Thyroid gland (tissue), 4 donors: Measurements from ENCODE around the gene C11orf52. TPM values are rescaled to one million over a fixed set of nuclear protein-coding genes. Genes with fewer than 3 reads are reported as not detected.

ENCODE experiments used
- DNase-seq, 2 donors: peaks; one replicate each; pipeline ENCODE4 v3.0.0-alpha.2; 2019
- H3K27ac ChIP-seq, 3 donors: fragments of 200-600 bp; sonication (generic); 1 replicate in 2 of 3; 2 replicates in 1 of 3; pipeline ENCODE4 v1.5.1; 2016 to 2019; ENCODE audit warnings: mild to moderate bottlenecking in 1 of 3, moderate library complexity in 1 of 3
- H3K27me3 ChIP-seq: fragments of 200-600 bp; sonication (generic); one replicate; pipeline ENCODE4 v1.5.1; 2019
- H3K36me3 ChIP-seq, 2 donors: fragments of 200-600 bp; sonication (generic); one replicate each; pipeline ENCODE4 v1.5.1; 2016 to 2019
- H3K4me1 ChIP-seq, 2 donors: fragments of 200-600 bp; sonication (generic); one replicate each; pipeline ENCODE4 v1.5.1; 2017 to 2019
- H3K4me3 ChIP-seq, 3 donors: fragments of 200-600 bp; sonication (generic); replicated peaks in 1 of 3; 1 replicate in 2 of 3; 2 replicates in 1 of 3; pipeline ENCODE4 v1.5.1; 2016; ENCODE audit warnings: mild to moderate bottlenecking in 1 of 3
- H3K9me3 ChIP-seq: fragments of 200-600 bp; sonication (generic); one replicate; pipeline ENCODE4 v1.5.1; 2017
- POLR2A ChIP-seq, 2 donors: fragments of 450-650 bp; IDR thresholded peaks; one replicate each; pipeline ENCODE4 v1.6.1; 2017; ENCODE audit warnings: antibody characterized with exemption in 2 of 2, mild to moderate bottlenecking in 2 of 2, moderate library complexity in 1 of 2
- WGBS, 2 donors: methylation state at CpG; one replicate each; pipeline ENCODE4 v1.1.5; 2017; 5-methylcytosine and 5-hydroxymethylcytosine counted together
- intact Hi-C: fragments of 100-400 bp; cut with DNase I; formaldehyde crosslinking; loops from one replicate; pipeline ENCODE4 v1.15.1; 2023
- total RNA-seq, 4 donors: library from RNA; depleted of rRNA; stranded (reverse); fragments of >200 nt; gene quantifications; one replicate each; pipeline ENCODE4 v1.2.3, GENCODE V29; 2016
- TF ChIP-seq, protein P1 (sequence below), 6 experiments: fragments of 200-600 bp in 3 of 6; fragments of 450-650 bp in 3 of 6; sonication (generic) in 3 of 6; IDR thresholded peaks; one replicate each; pipeline ENCODE4 v1.5.1; 2016 to 2019; ENCODE audit warnings: antibody characterized with exemption in 6 of 6, mild to moderate bottlenecking in 2 of 6, inconsistent platforms in 1 of 6, moderate library complexity in 1 of 6

The C11orf52 gene
- total RNA-seq, 4 donors from 2014 or later, result 21.7 to 33.4 (median 24.9) TPM

DNA sequence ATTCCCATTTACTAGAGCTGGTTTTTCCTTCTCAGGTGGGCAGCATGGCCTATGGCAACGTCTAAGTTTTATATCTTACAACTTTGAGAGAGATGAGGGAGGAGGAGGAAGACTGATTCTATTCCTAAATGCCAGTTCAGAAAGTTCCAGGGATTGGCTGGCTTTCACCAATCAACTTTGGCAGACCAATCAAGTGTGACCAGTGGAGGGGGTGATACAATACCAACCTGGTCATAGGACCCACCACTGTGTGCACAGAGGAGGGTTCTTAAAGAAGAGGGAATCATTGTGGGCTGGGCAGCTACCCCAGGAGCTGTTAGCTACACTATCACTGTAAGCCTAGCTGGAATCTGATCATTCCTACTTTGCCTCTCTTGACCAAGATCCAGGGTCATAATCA, 26.5 kb downstream of the C11orf52 start:
- Histone ChIP-seq H3K27me3 (no peaks in the 10 kb centered on the region), H3K9me3 (no peaks in the 10 kb centered on the region), H3K4me3 (no peak overlapping the region), H3K36me3 (no peaks in the 10 kb centered on the region), H3K27ac (peak overlapping the region; percentile 48 to 91 (median 80)), H3K4me1 (peaks cover 23 to 37% of the 10 kb centered on the region in 2 donors)
- intact Hi-C loops, result no loop called here
- TF ChIP-seq, protein P1, sequence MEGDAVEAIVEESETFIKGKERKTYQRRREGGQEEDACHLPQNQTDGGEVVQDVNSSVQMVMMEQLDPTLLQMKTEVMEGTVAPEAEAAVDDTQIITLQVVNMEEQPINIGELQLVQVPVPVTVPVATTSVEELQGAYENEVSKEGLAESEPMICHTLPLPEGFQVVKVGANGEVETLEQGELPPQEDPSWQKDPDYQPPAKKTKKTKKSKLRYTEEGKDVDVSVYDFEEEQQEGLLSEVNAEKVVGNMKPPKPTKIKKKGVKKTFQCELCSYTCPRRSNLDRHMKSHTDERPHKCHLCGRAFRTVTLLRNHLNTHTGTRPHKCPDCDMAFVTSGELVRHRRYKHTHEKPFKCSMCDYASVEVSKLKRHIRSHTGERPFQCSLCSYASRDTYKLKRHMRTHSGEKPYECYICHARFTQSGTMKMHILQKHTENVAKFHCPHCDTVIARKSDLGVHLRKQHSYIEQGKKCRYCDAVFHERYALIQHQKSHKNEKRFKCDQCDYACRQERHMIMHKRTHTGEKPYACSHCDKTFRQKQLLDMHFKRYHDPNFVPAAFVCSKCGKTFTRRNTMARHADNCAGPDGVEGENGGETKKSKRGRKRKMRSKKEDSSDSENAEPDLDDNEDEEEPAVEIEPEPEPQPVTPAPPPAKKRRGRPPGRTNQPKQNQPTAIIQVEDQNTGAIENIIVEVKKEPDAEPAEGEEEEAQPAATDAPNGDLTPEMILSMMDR (IDR thresholded peaks at IDR 0.05), result no peak
- TF ChIP-seq POLR2A (IDR thresholded peaks at IDR 0.05), result peak in 1 of 2 donors; percentile 30
- peak; percentile 38 to 60 for DNase-seq
- WGBS, 2 donors, result 24 to 31% methylated on average over 1 of the region's 1 CpG

DNA sequence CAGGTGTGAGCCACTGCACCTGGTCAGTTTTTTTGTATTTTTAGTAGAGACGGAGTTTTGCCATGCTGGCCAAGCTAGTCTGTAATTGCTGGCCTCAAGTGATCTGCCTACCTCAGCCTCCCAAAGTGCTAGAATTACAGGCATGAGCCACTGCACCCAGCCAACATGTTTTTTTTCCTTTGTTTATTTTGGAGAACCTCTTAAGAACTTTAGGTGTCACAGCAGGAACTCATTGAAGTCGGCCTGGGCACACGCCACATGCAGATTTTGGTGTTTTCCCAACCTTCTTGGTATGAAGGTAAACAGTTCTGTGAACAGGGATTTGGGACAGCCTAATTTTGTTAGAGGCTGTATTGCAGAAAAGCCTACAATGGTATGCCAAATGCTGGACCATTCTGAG, 27.8 kb downstream of the C11orf52 start:
- Histone ChIP-seq H3K4me1 (peaks cover 23 to 37% of the 10 kb centered on the region in 2 donors), H3K4me3 (no peak overlapping the region), H3K9me3 (no peaks in the 10 kb centered on the region), H3K36me3 (no peaks in the 10 kb centered on the region), H3K27me3 (no peaks in the 10 kb centered on the region), H3K27ac (peak overlapping the region; percentile 48 to 91 (median 80))
- DNase-seq, result peak; percentile 69 to 70
- intact Hi-C loops, result no loop called here
- WGBS, 2 donors, result 23 to 32% methylated on average over 3 of the region's 3 CpGs
- TF ChIP-seq, protein P1 (IDR thresholded peaks at IDR 0.05), result no peak
- TF ChIP-seq POLR2A (IDR thresholded peaks at IDR 0.05), result peak in 1 of 2 donors; percentile 9

DNA sequence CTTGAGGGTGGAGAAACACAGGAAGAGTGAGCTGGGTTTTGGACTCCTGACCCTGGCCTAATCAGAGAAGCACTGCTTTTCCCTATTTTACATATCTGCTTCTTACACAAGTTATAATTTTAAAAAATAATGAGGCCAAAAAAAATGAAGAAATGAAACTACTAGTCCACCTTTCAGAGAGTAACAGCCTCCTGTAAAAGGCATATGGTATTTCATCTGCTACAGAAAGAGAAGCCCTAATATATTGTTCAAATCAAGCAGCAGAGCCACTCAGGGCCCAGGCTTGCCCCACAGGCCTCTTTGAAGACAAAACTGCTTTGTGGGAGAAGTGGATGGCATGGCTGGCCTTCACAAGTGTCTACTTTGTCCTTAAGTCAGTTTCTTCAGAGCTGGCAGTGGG, 28.4 kb downstream of the C11orf52 start:
- no peak for DNase-seq
- no peak overlapping the region for H3K4me3 ChIP-seq
- no peak for TF ChIP-seq POLR2A (IDR thresholded peaks at IDR 0.05)
- TF ChIP-seq, protein P1 (IDR thresholded peaks at IDR 0.05), result no peak
- H3K27ac ChIP-seq, result peak overlapping the region; percentile 44 to 91 (median 80)
- intact Hi-C loops, result no loop called here
- no peaks in the 10 kb centered on the region for H3K36me3 ChIP-seq
- peaks cover 23 to 37% of the 10 kb centered on the region in 2 donors for H3K4me1 ChIP-seq
- no peaks in the 10 kb centered on the region for H3K27me3 ChIP-seq
- no peaks in the 10 kb centered on the region for H3K9me3 ChIP-seq

DNA sequence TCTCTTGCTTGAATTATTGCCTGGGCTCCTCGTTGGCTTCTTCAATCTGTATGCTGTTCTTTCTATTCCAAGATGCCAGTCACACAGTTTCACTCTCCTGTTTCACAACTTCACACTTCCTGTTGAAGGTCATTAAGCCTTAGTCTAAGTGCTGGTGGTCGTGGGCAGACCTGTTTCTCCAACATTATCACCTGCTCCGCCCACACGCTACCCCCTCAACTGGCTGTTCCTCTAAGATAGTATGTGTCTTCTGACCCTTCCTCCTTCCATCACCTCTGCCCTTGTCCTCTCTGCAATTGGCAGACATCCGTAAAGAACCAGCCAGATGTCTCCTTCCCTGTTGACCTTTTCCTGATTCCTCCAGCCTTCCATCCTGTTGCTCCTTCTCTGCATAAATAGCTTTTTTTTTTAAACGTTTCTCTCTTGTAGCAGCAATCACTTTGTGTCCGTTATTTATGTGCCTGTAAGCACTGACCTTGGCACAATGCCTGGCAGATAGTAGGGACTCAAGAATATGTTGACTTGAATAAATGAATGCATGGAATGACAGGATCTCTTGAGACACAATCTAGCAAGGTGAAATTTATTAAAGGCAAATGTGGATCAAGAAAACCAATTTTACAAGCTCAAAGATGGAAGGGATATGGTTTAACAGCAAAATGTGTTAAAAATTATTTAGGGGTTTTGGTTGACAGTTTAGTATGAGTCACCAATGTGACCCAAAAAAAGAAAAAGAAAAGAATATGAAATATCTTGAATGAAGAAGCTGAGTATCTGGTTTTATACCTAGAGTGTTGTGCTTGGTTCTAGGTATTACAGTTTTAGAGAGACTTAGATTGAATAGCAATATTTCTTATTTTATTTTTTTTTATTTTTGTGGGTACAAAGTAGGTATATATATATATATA, 31.1 kb downstream of the C11orf52 start:
- Histone ChIP-seq H3K4me1 (peaks cover 12 to 25% of the 10 kb centered on the region in 2 donors), H3K9me3 (no peaks in the 10 kb centered on the region), H3K27me3 (no peaks in the 10 kb centered on the region), H3K36me3 (no peaks in the 10 kb centered on the region), H3K27ac (no peak overlapping the region), H3K4me3 (no peak overlapping the region)
- DNase-seq, result no peak
- 64 to 66% methylated on average over 7 of the region's 7 CpGs for WGBS, 2 donors
- intact Hi-C loops, result no loop called here
- no peak for TF ChIP-seq POLR2A (IDR thresholded peaks at IDR 0.05)
- TF ChIP-seq, protein P1 (IDR thresholded peaks at IDR 0.05), result no peak

DNA sequence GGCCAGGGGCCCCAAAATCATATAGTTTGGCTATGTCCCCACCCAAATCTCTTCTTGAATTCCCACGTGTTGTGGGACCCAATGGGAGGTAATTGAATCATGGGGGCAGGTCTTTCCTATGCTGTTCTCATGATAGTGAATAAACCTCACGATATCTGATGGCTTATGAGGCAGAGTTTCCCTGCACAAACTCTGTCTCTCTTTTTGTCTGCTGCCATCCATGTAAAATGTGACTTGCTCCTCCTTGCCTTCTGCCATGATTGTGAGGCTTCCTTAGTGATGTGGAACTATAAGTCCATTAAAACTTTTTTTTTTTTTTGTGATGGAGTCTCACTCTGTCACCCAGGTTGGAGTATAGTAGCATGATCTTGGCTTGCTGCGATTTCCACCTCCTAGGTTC, 32.9 kb downstream of the C11orf52 start:
- no peak for DNase-seq
- intact Hi-C loops, result no loop called here
- no peaks in the 10 kb centered on the region for H3K9me3 ChIP-seq
- WGBS, 2 donors, result 94 to 97% methylated on average over 3 of the region's 3 CpGs
- H3K36me3 ChIP-seq, result no peaks in the 10 kb centered on the region
- no peak for TF ChIP-seq POLR2A (IDR thresholded peaks at IDR 0.05)
- TF ChIP-seq, protein P1 (IDR thresholded peaks at IDR 0.05), result no peak
- no peak overlapping the region for H3K27ac ChIP-seq
- peaks cover 0 to 9% of the 10 kb centered on the region in 2 donors for H3K4me1 ChIP-seq
- no peaks in the 10 kb centered on the region for H3K27me3 ChIP-seq
- no peak overlapping the region for H3K4me3 ChIP-seq
